Measurements from ENCODE around the gene CEBPG.

DNA sequence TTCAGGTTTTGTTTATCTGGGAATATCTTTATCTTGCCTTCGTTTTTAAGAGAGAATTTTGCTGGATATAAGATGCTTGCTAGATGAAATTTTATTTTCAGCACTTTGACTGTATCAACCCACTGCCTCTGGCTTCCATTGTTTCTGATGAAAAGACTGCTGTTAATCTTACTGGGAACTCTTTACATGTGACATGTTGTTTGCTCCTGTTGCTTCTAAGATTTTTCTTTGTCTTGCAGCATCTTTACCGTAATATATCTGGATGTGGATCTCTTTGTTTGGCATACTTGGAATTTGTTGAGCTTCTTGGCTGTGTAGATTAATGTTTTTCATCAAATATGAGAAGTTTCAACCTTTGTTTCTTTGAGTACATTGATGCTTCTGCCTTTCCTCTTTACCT, 18.0 kb upstream of the CEBPG start:
- TF ChIP-seq, protein P1, sequence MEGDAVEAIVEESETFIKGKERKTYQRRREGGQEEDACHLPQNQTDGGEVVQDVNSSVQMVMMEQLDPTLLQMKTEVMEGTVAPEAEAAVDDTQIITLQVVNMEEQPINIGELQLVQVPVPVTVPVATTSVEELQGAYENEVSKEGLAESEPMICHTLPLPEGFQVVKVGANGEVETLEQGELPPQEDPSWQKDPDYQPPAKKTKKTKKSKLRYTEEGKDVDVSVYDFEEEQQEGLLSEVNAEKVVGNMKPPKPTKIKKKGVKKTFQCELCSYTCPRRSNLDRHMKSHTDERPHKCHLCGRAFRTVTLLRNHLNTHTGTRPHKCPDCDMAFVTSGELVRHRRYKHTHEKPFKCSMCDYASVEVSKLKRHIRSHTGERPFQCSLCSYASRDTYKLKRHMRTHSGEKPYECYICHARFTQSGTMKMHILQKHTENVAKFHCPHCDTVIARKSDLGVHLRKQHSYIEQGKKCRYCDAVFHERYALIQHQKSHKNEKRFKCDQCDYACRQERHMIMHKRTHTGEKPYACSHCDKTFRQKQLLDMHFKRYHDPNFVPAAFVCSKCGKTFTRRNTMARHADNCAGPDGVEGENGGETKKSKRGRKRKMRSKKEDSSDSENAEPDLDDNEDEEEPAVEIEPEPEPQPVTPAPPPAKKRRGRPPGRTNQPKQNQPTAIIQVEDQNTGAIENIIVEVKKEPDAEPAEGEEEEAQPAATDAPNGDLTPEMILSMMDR (IDR thresholded peaks at IDR 0.05): no peak
- TF ChIP-seq EZH2 (IDR thresholded peaks at IDR 0.05; ENCODE audit: borderline replicate concordance, insufficient read depth, low read depth, low read length, poor library complexity, severe bottlenecking): no peak

All from B cell (primary cell).